ENCODE data around the gene PYURF.

PYURF gene

GRCh38 chr4:88526221-88526815 is 2.7 kb upstream of the PYURF start:
- TF ChIP-seq, protein P1, sequence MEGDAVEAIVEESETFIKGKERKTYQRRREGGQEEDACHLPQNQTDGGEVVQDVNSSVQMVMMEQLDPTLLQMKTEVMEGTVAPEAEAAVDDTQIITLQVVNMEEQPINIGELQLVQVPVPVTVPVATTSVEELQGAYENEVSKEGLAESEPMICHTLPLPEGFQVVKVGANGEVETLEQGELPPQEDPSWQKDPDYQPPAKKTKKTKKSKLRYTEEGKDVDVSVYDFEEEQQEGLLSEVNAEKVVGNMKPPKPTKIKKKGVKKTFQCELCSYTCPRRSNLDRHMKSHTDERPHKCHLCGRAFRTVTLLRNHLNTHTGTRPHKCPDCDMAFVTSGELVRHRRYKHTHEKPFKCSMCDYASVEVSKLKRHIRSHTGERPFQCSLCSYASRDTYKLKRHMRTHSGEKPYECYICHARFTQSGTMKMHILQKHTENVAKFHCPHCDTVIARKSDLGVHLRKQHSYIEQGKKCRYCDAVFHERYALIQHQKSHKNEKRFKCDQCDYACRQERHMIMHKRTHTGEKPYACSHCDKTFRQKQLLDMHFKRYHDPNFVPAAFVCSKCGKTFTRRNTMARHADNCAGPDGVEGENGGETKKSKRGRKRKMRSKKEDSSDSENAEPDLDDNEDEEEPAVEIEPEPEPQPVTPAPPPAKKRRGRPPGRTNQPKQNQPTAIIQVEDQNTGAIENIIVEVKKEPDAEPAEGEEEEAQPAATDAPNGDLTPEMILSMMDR (IDR thresholded peaks at IDR 0.05; ENCODE audit: low read depth, low read length), result peak; percentile 8
- no peak for DNase-seq (ENCODE audit: low read depth, low spot score)
- in situ Hi-C loops (cut with HindIII; ENCODE audit: low sequenced_read_pairs), result no loop called here
- no peak overlapping the region for H3K4me3 ChIP-seq (ENCODE audit: low read depth, low read length)

DNA sequence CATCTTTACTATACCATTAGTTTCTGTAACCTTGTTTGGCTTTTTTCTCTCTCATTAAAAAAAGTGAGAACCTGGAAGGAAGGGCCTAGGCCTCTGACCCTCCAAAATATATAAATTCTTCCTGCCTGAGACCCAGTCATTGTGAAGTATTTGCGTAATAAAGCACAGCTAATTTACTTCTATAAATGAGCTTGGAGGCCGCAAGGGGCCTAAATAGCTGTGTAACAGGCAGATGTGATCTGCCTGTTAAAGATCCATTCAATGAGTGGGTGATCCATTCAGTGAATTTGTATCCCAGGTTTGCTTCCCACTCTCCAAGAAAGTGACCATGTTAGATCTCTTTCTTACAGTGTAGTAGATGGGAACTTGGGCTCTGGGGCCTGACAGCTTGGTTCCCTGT is 595 bp upstream of the PYURF start:
- peak overlapping the region; percentile 98 for H3K4me3 ChIP-seq (ENCODE audit: low read depth, low read length)
- TF ChIP-seq, protein P1 (IDR thresholded peaks at IDR 0.05; ENCODE audit: low read depth, low read length), result no peak
- in situ Hi-C loops (cut with HindIII; ENCODE audit: low sequenced_read_pairs), result no loop called here
- DNase-seq (ENCODE audit: low read depth, low spot score), result no peak

GRCh38 chr4:88522702-88523324 is 763 bp downstream of the PYURF start:
- H3K4me3 ChIP-seq (ENCODE audit: low read depth, low read length), result peak overlapping the region; percentile 98
- in situ Hi-C loops (cut with HindIII; ENCODE audit: low sequenced_read_pairs), result no loop called here
- TF ChIP-seq, protein P1 (IDR thresholded peaks at IDR 0.05; ENCODE audit: low read depth, low read length), result no peak
- DNase-seq (ENCODE audit: low read depth, low spot score), result peak; percentile 46

DNA sequence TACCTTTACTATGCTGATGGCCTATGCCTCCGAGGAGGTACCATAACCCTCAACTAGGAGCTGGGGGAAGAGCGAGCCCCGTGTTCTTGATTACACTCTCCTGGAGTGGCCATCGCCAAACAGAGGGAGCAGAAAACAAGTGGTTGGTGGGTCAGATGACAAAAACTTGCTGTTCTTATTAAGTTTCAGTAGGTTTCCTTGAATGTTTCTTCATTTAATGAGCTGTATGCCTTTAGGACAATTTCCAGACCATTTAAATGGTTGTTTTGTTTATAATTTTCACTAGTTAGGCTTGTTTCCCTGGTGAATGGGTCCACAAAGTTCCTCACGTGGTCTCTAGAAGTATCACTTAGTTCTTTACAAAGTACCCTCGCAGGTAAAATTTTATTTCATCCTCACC is 4.7 kb downstream of the PYURF start:
- H3K4me3 ChIP-seq (ENCODE audit: low read depth, low read length), result no peak overlapping the region
- in situ Hi-C loops (cut with HindIII; ENCODE audit: low sequenced_read_pairs), result no loop called here
- DNase-seq (ENCODE audit: low read depth, low spot score), result no peak
- TF ChIP-seq, protein P1 (IDR thresholded peaks at IDR 0.05; ENCODE audit: low read depth, low read length), result no peak

- H3K4me3 ChIP-seq (ENCODE audit: low read depth, low read length), result no peak overlapping the region
- TF ChIP-seq, protein P1 (IDR thresholded peaks at IDR 0.05; ENCODE audit: low read depth, low read length), result no peak
- DNase-seq (ENCODE audit: low read depth, low spot score), result no peak
- in situ Hi-C loops (cut with HindIII; ENCODE audit: low sequenced_read_pairs), result no loop called here
Observed at GRCh38 chr4:88517825-88518224, 5.8 kb downstream of the PYURF start.

DNA sequence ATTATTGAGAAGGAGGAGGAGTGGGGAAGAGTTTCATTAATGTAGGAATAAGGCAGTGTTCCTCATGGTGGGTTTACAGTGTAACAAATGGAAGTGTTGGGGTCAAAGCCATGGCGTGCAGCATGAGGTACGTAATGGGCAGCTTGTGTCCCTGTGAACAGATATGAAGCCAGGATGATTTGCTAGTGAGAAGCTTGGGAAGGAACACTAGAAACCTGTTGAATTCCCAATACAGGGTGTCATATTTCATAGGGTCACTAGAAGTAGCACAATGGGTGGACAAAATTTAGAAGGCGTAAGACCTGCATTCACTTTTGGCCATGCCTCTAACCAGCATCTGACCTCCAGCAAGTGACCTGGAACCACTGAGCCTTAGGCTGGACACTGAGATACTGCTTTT is 6.8 kb downstream of the PYURF start:
- no peak overlapping the region for H3K4me3 ChIP-seq (ENCODE audit: low read depth, low read length)
- in situ Hi-C loops (cut with HindIII; ENCODE audit: low sequenced_read_pairs), result no loop called here
- DNase-seq (ENCODE audit: low read depth, low spot score), result no peak
- TF ChIP-seq, protein P1 (IDR thresholded peaks at IDR 0.05; ENCODE audit: low read depth, low read length), result no peak
